ENCODE results near the gene SKAP1.

The SKAP1 gene

DNA sequence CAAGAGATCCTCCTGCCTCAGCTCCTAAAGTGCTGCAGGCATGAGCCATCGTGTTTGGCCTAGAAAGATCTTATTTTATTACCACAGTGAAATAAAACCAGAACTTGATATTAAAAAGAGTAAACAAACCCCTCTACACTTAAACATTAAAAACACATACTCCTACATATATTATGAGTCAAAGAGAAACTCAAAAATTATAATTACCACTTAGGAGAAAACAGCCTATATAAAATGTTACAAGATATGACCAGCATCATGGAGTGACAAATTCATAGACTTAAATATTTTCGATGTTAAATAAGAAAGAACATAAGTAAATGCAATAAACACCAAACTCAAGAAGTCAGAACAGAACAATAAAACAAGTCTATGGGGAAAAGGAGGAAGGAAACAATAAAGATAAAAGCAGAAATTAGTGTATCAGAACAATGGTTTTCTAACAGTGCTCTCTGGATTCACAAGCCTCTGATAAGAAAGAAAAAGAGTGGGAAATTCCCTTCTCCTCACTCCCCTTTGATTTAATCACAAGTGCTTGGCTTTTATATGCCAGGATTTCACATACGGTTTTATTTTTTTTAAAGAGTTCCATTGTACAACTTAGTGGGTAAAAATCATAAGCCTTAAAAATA lies 23.0 kb downstream of the SKAP1 start:
- Histone ChIP-seq H3K27me3 (ENCODE audit: insufficient read depth, poor library complexity, severe bottlenecking) (peaks cover 19% of the 10 kb centered on the region), H3K4me3 (replicated peaks; ENCODE audit: insufficient read depth, low read length) (no peak overlapping the region), H3K27ac (replicated peaks) (no peak overlapping the region)
- TF ChIP-seq, protein P1, sequence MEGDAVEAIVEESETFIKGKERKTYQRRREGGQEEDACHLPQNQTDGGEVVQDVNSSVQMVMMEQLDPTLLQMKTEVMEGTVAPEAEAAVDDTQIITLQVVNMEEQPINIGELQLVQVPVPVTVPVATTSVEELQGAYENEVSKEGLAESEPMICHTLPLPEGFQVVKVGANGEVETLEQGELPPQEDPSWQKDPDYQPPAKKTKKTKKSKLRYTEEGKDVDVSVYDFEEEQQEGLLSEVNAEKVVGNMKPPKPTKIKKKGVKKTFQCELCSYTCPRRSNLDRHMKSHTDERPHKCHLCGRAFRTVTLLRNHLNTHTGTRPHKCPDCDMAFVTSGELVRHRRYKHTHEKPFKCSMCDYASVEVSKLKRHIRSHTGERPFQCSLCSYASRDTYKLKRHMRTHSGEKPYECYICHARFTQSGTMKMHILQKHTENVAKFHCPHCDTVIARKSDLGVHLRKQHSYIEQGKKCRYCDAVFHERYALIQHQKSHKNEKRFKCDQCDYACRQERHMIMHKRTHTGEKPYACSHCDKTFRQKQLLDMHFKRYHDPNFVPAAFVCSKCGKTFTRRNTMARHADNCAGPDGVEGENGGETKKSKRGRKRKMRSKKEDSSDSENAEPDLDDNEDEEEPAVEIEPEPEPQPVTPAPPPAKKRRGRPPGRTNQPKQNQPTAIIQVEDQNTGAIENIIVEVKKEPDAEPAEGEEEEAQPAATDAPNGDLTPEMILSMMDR (IDR thresholded peaks at IDR 0.05; ENCODE audit: insufficient read depth, low read length): no peak
- no peak for TF ChIP-seq POLR2AphosphoS5 (IDR thresholded peaks at IDR 0.05; ENCODE audit: low read depth)
- TF ChIP-seq, protein P2, sequence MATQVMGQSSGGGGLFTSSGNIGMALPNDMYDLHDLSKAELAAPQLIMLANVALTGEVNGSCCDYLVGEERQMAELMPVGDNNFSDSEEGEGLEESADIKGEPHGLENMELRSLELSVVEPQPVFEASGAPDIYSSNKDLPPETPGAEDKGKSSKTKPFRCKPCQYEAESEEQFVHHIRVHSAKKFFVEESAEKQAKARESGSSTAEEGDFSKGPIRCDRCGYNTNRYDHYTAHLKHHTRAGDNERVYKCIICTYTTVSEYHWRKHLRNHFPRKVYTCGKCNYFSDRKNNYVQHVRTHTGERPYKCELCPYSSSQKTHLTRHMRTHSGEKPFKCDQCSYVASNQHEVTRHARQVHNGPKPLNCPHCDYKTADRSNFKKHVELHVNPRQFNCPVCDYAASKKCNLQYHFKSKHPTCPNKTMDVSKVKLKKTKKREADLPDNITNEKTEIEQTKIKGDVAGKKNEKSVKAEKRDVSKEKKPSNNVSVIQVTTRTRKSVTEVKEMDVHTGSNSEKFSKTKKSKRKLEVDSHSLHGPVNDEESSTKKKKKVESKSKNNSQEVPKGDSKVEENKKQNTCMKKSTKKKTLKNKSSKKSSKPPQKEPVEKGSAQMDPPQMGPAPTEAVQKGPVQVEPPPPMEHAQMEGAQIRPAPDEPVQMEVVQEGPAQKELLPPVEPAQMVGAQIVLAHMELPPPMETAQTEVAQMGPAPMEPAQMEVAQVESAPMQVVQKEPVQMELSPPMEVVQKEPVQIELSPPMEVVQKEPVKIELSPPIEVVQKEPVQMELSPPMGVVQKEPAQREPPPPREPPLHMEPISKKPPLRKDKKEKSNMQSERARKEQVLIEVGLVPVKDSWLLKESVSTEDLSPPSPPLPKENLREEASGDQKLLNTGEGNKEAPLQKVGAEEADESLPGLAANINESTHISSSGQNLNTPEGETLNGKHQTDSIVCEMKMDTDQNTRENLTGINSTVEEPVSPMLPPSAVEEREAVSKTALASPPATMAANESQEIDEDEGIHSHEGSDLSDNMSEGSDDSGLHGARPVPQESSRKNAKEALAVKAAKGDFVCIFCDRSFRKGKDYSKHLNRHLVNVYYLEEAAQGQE (IDR thresholded peaks at IDR 0.05; ENCODE audit: insufficient replicate concordance, low read depth): no peak
- TF ChIP-seq GABPA (IDR thresholded peaks at IDR 0.05; ENCODE audit: low read depth): no peak
- no peak for TF ChIP-seq SPI1 (IDR thresholded peaks at IDR 0.05; ENCODE audit: borderline replicate concordance, low read depth)
- DNase-seq (ENCODE audit: low read depth in 1 of 2, low spot score in 1 of 2): no peak

DNA sequence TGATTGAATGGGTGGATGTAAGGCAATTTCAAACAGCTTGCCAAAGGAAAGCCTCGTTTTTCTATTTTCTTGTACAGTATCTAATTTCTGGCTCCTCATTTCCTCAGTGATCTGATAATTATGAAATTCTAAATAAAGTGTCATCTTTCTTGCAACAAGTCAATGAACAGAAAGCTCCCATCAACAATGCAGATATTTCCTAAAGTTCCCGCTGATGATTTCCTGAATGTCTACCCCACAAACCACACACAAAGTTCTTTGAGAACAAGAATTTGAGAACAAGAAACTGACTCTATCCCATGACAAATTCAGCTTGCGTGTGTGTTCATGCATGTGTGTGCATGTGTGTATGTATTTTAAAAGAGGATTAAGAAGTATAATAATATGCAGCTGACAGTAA lies 35.2 kb downstream of the SKAP1 start:
- Histone ChIP-seq H3K27ac (replicated peaks) (no peak overlapping the region), H3K4me3 (replicated peaks; ENCODE audit: insufficient read depth, low read length) (no peak overlapping the region), H3K27me3 (ENCODE audit: insufficient read depth, poor library complexity, severe bottlenecking) (peaks cover 29% of the 10 kb centered on the region)
- TF ChIP-seq SPI1 (IDR thresholded peaks at IDR 0.05; ENCODE audit: borderline replicate concordance, low read depth) (no peak), POLR2AphosphoS5 (IDR thresholded peaks at IDR 0.05; ENCODE audit: low read depth) (no peak), GABPA (IDR thresholded peaks at IDR 0.05; ENCODE audit: low read depth) (no peak)
- TF ChIP-seq, protein P2 (IDR thresholded peaks at IDR 0.05; ENCODE audit: insufficient replicate concordance, low read depth): no peak
- TF ChIP-seq, protein P1 (IDR thresholded peaks at IDR 0.05; ENCODE audit: insufficient read depth, low read length): no peak
- no peak for DNase-seq (ENCODE audit: low read depth in 1 of 2, low spot score in 1 of 2)

DNA sequence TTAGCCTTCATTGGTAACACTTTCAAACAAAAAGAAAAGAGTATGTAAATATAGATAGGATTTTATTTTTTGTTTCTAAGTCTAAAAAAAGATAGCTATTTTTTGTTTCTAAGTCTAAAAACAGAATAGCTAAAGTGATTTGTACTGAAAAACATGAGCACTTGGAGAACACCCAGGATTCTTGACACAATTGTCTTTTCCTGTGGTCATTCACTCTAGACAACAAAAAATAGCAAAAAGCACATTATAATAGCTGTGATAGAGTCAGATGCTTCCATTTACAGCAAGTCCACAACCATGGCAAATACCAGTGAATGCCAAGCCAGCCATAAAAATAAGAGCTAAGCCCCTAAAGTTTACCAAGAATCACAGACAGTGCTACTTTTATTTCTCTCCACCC lies 36.7 kb downstream of the SKAP1 start:
- TF ChIP-seq POLR2AphosphoS5 (IDR thresholded peaks at IDR 0.05; ENCODE audit: low read depth) (no peak), GABPA (IDR thresholded peaks at IDR 0.05; ENCODE audit: low read depth) (no peak)
- TF ChIP-seq, protein P2 (IDR thresholded peaks at IDR 0.05; ENCODE audit: insufficient replicate concordance, low read depth): no peak
- TF ChIP-seq, protein P1 (IDR thresholded peaks at IDR 0.05; ENCODE audit: insufficient read depth, low read length): no peak
- Histone ChIP-seq H3K27me3 (ENCODE audit: insufficient read depth, poor library complexity, severe bottlenecking) (peaks cover 31% of the 10 kb centered on the region), H3K4me3 (replicated peaks; ENCODE audit: insufficient read depth, low read length) (no peak overlapping the region), H3K27ac (replicated peaks) (no peak overlapping the region)
- DNase-seq (ENCODE audit: low read depth in 1 of 2, low spot score in 1 of 2): no peak

All from HL-60 (cell line).